NCI-H345 treated with DMSO at 0.1 percent for 48 hours (cell line): Measurements from ENCODE around the gene METTL4.

Experiments used
- DNase-seq: peaks from one replicate; lab custom pipeline; 2025; ENCODE audit not compliant: unreplicated experiment; lab: John Stamatoyannopoulos, UW

Gene METTL4

GRCh38 chr18:2568129-2568528 is 3.2 kb downstream of the METTL4 start:
- DNase-seq: no peak

- no peak for DNase-seq
Measured at GRCh38 chr18:2564373-2564772, 6.9 kb downstream of the METTL4 start.

GRCh38 chr18:2559249-2559648 is 12.1 kb downstream of the METTL4 start:
- DNase-seq: no peak

- DNase-seq: no peak
Measured at GRCh38 chr18:2557536-2557935, 13.8 kb downstream of the METTL4 start.

GRCh38 chr18:2555895-2556294 is 15.4 kb downstream of the METTL4 start:
- DNase-seq: no peak

- no peak for DNase-seq
Measured at GRCh38 chr18:2554696-2555095, 16.6 kb downstream of the METTL4 start.

- no peak for DNase-seq
Measured at GRCh38 chr18:2551425-2551824, 19.9 kb downstream of the METTL4 start.

GRCh38 chr18:2549462-2549861 is 21.8 kb downstream of the METTL4 start:
- no peak for DNase-seq

- DNase-seq: peak; percentile 32
Measured at GRCh38 chr18:2547477-2548087, 23.7 kb downstream of the METTL4 start.

GRCh38 chr18:2545155-2545554 is 26.1 kb downstream of the METTL4 start:
- DNase-seq: no peak

- DNase-seq: peak; percentile 22
Measured at GRCh38 chr18:2541925-2542563, 29.3 kb downstream of the METTL4 start.

GRCh38 chr18:2540575-2540974 is 30.7 kb downstream of the METTL4 start:
- no peak for DNase-seq

- DNase-seq: no peak
Measured at GRCh38 chr18:2538844-2539243, 32.5 kb downstream of the METTL4 start.

GRCh38 chr18:2538236-2538635 is 33.1 kb downstream of the METTL4 start:
- DNase-seq: no peak

GRCh38 chr18:2537296-2537695 is 34.0 kb downstream of the METTL4 start:
- no peak for DNase-seq

GRCh38 chr18:2536493-2536892 is 34.8 kb downstream of the METTL4 start:
- DNase-seq: no peak

- DNase-seq: no peak
Measured at GRCh38 chr18:2536063-2536462, 35.2 kb downstream of the METTL4 start.

GRCh38 chr18:2535419-2535910 is 35.8 kb downstream of the METTL4 start:
- no peak for DNase-seq

GRCh38 chr18:2534906-2535305 is 36.4 kb downstream of the METTL4 start:
- DNase-seq: no peak

- DNase-seq: no peak
Measured at GRCh38 chr18:2532797-2533196, 38.5 kb downstream of the METTL4 start.

- no peak for DNase-seq
Measured at GRCh38 chr18:2531751-2532150, 39.6 kb downstream of the METTL4 start.

GRCh38 chr18:2529154-2529553 is 42.2 kb downstream of the METTL4 start:
- no peak for DNase-seq

- DNase-seq: no peak
Measured at GRCh38 chr18:2526329-2526728, 45.0 kb downstream of the METTL4 start.
